ENCODE results near the gene PCGF3.

DNA sequence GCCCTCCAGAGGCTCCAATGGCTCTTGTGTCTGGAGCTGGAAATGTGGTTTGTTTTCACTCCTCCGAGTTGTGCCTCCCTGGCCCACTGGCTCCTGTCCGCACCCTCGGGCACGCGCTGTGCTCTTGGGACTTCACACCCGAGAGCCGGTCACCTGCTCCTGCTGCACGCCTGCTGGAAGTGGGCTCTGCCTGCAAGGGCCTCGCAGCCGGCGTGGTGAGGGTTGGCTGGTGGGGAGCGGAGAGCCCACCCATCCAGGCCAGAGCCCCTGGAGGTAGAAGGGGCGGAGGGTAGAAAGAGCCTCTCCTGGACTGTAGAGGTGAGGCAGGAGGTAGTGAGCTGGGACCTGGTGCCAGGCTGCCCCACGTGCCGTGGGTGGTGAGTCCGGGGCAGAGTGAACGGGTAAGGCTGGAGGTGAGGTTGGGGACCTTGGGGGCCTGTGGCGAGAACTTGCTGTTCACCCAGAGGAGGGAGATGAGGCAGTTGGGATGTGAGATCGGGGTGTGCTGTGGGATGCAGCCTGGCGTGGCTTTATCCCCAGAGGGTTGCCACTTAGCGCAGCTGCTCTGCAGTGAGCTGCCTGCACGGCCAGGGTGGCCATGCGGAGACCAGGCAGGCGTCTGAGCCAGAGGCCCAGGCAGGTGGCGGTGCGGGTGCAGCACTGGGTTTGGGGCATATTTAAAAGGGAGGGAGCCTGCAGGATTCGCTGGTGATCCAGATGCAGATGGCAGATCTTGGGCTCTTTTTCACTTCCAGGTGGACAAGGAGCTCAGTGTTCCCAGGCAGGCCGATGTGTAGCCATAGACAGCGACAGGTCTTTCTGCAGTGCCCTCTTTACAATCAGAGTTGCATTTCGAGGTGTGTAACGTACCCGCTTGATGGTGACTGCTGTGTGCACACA lies 48.8 kb downstream of the PCGF3 start:
- TF ChIP-seq, protein P1, sequence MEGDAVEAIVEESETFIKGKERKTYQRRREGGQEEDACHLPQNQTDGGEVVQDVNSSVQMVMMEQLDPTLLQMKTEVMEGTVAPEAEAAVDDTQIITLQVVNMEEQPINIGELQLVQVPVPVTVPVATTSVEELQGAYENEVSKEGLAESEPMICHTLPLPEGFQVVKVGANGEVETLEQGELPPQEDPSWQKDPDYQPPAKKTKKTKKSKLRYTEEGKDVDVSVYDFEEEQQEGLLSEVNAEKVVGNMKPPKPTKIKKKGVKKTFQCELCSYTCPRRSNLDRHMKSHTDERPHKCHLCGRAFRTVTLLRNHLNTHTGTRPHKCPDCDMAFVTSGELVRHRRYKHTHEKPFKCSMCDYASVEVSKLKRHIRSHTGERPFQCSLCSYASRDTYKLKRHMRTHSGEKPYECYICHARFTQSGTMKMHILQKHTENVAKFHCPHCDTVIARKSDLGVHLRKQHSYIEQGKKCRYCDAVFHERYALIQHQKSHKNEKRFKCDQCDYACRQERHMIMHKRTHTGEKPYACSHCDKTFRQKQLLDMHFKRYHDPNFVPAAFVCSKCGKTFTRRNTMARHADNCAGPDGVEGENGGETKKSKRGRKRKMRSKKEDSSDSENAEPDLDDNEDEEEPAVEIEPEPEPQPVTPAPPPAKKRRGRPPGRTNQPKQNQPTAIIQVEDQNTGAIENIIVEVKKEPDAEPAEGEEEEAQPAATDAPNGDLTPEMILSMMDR (IDR thresholded peaks at IDR 0.05), result no peak
- no peak for TF ChIP-seq POLR2A (IDR thresholded peaks at IDR 0.05)

Data from testis (tissue), 2 donors.